HAP-1 (cell line): ENCODE data around the gene PI16.
"Not testable (repeated sequence)": the region's sequence is repeated elsewhere in the genome, so short reads cannot be mapped to it uniquely, and the experiment has no call there.

Experiments
- DNase-seq, 2 experiments: peaks; one replicate each; pipeline ENCODE4 v3.0.0-alpha.2; 2016 to 2020; ENCODE audit warnings: low spot score in 2 of 2
- H3K27me3 ChIP-seq: fragments of 250-450 bp; sonication (Bioruptor Pico); 2 replicates; pipeline ENCODE4 v1.5.1; 2020; ENCODE audit warnings: low read depth, mild to moderate bottlenecking, moderate library complexity
- H3K36me3 ChIP-seq: fragments of 250-450 bp; sonication (Bioruptor Pico); replicated peaks from 2 replicates; pipeline ENCODE4 v1.5.1; 2020; ENCODE audit warnings: mild to moderate bottlenecking
- H3K4me1 ChIP-seq: fragments of 250-450 bp; sonication (Bioruptor Pico); 2 replicates; pipeline ENCODE4 v1.5.1; 2020; ENCODE audit warnings: mild to moderate bottlenecking
- H3K4me3 ChIP-seq: fragments of 250-450 bp; sonication (Bioruptor Pico); 2 replicates; pipeline ENCODE4 v1.5.1; 2020; ENCODE audit warnings: mild to moderate bottlenecking, moderate library complexity
- H3K9me3 ChIP-seq: fragments of 250-450 bp; sonication (Bioruptor Pico); 2 replicates; pipeline ENCODE4 v1.5.1; 2020; ENCODE audit warnings: mild to moderate bottlenecking, moderate library complexity
- in situ Hi-C: fragments of 300-500 bp; cut with MboI; formaldehyde crosslinking; loops from 3 replicates; pipeline ENCODE4 v1.14.3; 2020; ENCODE audit warnings: low sequenced_read_pairs, inconsistent platforms, mixed read lengths

PI16 gene

GRCh38 chr6:36936824-36937223, 17.7 kb upstream of the PI16 start:
- in situ Hi-C loops: no loop called here
- Histone ChIP-seq H3K36me3 (no peaks in the 10 kb centered on the region), H3K4me1 (no peaks in the 10 kb centered on the region), H3K27me3 (no peaks in the 10 kb centered on the region), H3K9me3 (no peaks in the 10 kb centered on the region; the same call in 1 of the 2 replicates), H3K4me3 (no peak overlapping the region)
- DNase-seq: no peak

DNA sequence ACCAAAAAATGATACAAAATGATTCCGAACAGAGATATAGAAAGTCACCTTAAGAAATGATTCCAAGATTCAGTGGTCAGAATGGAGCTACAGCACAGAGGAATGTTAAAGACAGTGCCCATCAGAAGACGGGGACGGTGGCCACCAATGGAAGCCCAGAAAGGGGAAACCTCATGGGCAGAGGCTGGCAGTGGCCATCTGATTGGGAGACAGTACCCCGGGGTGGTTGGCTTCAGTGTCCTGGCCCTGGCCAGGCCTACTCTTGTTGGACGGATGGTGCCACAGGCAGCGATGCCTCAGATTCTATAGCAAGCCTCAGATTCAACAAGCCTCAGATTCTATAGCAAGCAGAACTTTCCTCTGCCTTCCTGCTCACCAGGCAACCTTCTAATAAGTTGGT, 16.6 kb upstream of the PI16 start:
- Histone ChIP-seq H3K4me3 (no peak overlapping the region), H3K27me3 (no peaks in the 10 kb centered on the region), H3K4me1 (no peaks in the 10 kb centered on the region), H3K9me3 (no peaks in the 10 kb centered on the region; the same call in 1 of the 2 replicates), H3K36me3 (no peaks in the 10 kb centered on the region)
- DNase-seq: no peak
- in situ Hi-C loops: no loop called here

GRCh38 chr6:36938536-36938935, 16.0 kb upstream of the PI16 start:
- in situ Hi-C loops: no loop called here
- no peak for DNase-seq
- Histone ChIP-seq H3K27me3 (no peaks in the 10 kb centered on the region), H3K4me1 (no peaks in the 10 kb centered on the region), H3K9me3 (no peaks in the 10 kb centered on the region; the same call in 1 of the 2 replicates), H3K36me3 (no peaks in the 10 kb centered on the region), H3K4me3 (no peak overlapping the region)

DNA sequence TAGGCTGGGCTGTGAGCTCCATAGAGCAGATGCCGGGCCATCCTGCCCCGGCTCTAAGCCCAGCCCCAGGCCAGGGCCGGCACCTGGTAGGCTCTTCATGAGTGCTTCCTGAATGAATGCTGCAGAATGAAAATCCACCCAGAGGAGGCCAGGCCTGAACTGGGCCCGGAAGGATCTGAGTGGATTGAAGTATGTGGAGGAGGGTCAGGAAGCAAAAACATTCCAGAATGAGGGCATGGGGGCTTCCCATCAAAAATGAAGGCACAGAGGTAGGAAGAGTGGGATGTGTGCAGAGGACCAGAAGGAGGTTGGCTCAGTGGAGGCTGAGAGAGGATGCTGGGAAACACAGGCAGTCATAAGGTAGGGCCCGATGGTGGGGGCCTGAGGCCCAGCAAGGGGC, 15.5 kb upstream of the PI16 start:
- in situ Hi-C loops: not testable (repeated sequence)

DNA sequence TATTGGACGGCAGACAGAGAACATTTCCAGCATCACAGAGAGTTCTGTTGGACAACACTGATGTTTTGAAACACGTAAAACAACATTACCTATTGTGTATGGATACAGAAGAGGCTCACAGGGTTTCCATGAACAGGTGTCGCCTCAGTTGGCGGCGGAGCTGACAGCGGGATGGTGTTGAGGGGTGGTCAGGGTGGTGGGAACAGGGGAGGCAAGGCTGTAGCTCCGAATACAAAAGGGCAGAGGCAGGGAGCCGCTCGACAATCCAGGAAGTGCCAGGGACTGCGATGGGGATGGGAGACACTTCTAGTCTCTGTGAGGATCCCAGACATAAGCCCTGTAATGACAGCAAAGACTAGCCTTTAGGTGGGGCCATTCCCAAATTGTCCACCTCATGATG, 14.5 kb upstream of the PI16 start:
- no peak for DNase-seq
- in situ Hi-C loops: no loop called here
- H3K9me3 ChIP-seq: no peaks in the 10 kb centered on the region
- H3K36me3 ChIP-seq: no peaks in the 10 kb centered on the region
- no peak overlapping the region for H3K4me3 ChIP-seq
- H3K27me3 ChIP-seq: no peaks in the 10 kb centered on the region
- no peaks in the 10 kb centered on the region for H3K4me1 ChIP-seq

More for the DNA sequence above, 15.5 kb upstream of the PI16 start:
- not testable (repeated sequence) for H3K9me3 ChIP-seq, DNase-seq, H3K36me3 ChIP-seq, H3K4me3 ChIP-seq, H3K27me3 ChIP-seq, H3K4me1 ChIP-seq

GRCh38 chr6:36941561-36941960, 13.0 kb upstream of the PI16 start:
- DNase-seq, in situ Hi-C loops, H3K4me3 ChIP-seq, H3K27me3 ChIP-seq, H3K4me1 ChIP-seq, H3K36me3 ChIP-seq, H3K9me3 ChIP-seq: not testable (repeated sequence)

DNA sequence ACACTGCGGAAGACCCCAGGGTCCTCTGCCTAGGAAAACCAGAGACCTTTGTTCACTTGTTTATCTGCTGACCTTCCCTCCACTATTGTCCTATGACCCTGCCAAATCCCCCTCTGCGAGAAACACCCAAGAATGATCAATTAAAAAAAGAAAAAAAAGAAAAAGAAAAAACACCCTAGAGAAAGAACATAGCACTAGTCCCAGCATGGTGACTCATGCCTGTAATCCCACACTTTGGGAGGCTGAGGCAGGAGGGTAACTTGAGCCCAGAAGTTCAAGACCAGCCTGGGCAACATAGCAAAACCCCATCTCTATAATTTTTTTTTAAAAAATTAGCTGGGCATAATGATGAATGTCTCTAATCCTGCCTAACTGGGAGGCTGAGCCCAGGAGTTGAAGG, 12.2 kb upstream of the PI16 start:
- DNase-seq, in situ Hi-C loops, H3K4me3 ChIP-seq, H3K9me3 ChIP-seq, H3K36me3 ChIP-seq, H3K27me3 ChIP-seq, H3K4me1 ChIP-seq: not testable (repeated sequence)

DNA sequence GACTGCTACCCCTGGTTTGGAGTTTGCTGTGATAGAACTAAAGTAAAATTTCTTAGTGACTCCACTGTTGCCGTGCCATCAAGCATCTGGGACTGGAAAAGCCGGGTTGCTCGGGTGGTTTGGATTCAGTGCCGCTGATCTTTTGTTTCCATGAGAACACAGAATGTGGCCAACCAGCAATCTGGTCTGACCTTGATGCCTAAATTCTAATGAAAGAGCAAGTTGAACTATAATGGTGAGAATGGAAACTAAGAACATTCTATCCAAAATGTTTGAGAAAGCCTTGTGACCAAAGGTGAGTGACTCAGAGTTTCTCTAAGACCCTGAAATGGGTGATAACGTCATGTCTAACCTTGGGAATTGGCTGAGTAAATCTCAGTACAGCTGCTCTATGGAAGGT, 9.9 kb upstream of the PI16 start:
- H3K4me1 ChIP-seq: peaks cover 3% of the 10 kb centered on the region
- no peaks in the 10 kb centered on the region for H3K9me3 ChIP-seq
- no peaks in the 10 kb centered on the region for H3K36me3 ChIP-seq
- no peak overlapping the region for H3K4me3 ChIP-seq
- in situ Hi-C loops: no loop called here
- H3K27me3 ChIP-seq: no peaks in the 10 kb centered on the region
- DNase-seq: no peak

- Histone ChIP-seq H3K27me3 (no peaks in the 10 kb centered on the region), H3K4me1 (peaks cover 8% of the 10 kb centered on the region), H3K9me3 (no peaks in the 10 kb centered on the region), H3K4me3 (no peak overlapping the region), H3K36me3 (no peaks in the 10 kb centered on the region)
- DNase-seq: no peak
- in situ Hi-C loops: no loop called here
These were observed 9.2 kb upstream of the PI16 start for GRCh38 chr6:36945301-36945700.

GRCh38 chr6:36946526-36946925, 8.0 kb upstream of the PI16 start:
- Histone ChIP-seq H3K4me1 (peaks cover 8% of the 10 kb centered on the region), H3K4me3 (no peak overlapping the region), H3K27me3 (no peaks in the 10 kb centered on the region), H3K36me3 (no peaks in the 10 kb centered on the region), H3K9me3 (no peaks in the 10 kb centered on the region)
- no peak for DNase-seq
- in situ Hi-C loops: no loop called here

- H3K36me3 ChIP-seq: no peaks in the 10 kb centered on the region
- no peaks in the 10 kb centered on the region for H3K27me3 ChIP-seq
- no peak overlapping the region for H3K4me3 ChIP-seq
- H3K9me3 ChIP-seq: no peaks in the 10 kb centered on the region
- peaks cover 8% of the 10 kb centered on the region for H3K4me1 ChIP-seq
- in situ Hi-C loops: no loop called here
- DNase-seq: no peak
These were observed 6.8 kb upstream of the PI16 start for GRCh38 chr6:36947570-36948351.

DNA sequence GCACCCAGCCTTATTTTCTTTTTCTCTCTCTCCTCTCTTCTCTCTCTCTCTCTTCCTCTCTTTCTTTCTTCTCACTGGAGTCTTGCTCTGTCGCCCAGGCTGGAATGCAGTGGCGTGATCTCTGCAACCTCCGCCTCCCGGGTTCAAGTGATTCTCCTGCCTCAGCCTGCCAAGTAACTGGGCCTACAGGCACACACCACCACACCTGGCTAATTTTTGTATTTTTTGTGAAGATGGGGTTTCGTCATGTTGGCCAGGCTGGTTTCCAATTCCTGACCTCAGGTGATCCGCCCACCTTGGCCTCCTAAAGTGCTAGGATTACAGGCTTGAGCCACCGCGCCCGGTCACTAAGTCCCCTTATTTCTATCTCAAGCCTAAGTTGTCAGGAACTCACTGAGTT, 5.5 kb upstream of the PI16 start:
- H3K27me3 ChIP-seq, H3K4me1 ChIP-seq, H3K4me3 ChIP-seq, H3K36me3 ChIP-seq, DNase-seq, in situ Hi-C loops, H3K9me3 ChIP-seq: not testable (repeated sequence)

- H3K4me3 ChIP-seq: no peak overlapping the region
- no peaks in the 10 kb centered on the region for H3K36me3 ChIP-seq
- no peaks in the 10 kb centered on the region for H3K27me3 ChIP-seq
- no peaks in the 10 kb centered on the region for H3K9me3 ChIP-seq
- H3K4me1 ChIP-seq: peaks cover 8% of the 10 kb centered on the region
- no peak for DNase-seq
- in situ Hi-C loops: no loop called here
These were observed 4.9 kb upstream of the PI16 start for GRCh38 chr6:36949636-36950035.

DNA sequence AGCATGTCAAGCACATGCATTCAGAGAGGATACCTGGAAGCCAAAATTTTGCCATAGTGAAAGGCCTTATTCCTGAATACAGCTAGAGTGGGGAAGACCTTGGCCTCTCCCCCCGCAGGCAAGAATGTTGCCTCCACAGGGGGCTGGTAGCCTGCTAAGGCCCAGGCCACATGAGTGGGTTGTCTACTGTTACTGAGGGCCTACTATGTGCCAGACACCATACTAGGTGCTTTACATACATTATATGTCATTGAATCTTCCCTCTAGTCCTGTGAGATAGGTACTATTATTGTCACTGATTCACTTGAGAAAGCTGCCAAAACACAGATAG, 642 bp upstream of the PI16 start:
- Histone ChIP-seq H3K9me3 (no peaks in the 10 kb centered on the region), H3K36me3 (no peaks in the 10 kb centered on the region), H3K4me3 (no peak overlapping the region), H3K4me1 (peaks cover 8% of the 10 kb centered on the region), H3K27me3 (no peaks in the 10 kb centered on the region)
- no peak for DNase-seq
- in situ Hi-C loops: no loop called here

DNA sequence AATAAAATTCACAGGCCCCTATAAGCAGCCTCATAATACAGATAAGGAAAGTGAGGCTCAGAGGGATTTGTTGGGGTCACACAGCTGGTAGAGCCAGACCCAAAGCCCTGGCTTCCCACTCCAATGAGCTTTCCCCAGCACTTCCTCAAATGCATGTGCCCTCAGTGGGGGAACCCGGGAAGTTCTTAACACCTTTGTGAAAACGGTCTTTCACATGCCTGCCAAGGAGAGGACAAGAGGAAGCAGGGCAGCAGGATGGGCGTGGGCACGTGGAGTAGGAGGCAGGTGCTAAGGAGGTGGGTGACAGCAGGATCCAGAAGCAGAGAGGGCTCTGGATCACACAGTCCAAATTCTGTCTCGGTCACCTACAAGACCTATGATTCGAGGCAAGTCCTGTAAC, 598 bp downstream of the PI16 start:
- in situ Hi-C loops: no loop called here

More for the DNA sequence above, 598 bp downstream of the PI16 start:
- Histone ChIP-seq H3K9me3 (no peaks in the 10 kb centered on the region), H3K36me3 (no peaks in the 10 kb centered on the region), H3K4me1 (peaks cover under 1% of the 10 kb centered on the region; the same call in 1 of the 2 replicates), H3K4me3 (no peak overlapping the region), H3K27me3 (no peaks in the 10 kb centered on the region)
- no peak for DNase-seq
